GM19324 (cell line): ENCODE data around the gene LRRC63.
"Not testable (repeated sequence)": the region's sequence is repeated elsewhere in the genome, so short reads cannot be mapped to it uniquely, and the experiment has no call there.

Source experiments
- ATAC-seq: cut with Tn5 transposase; IDR thresholded peaks from one replicate; pipeline ENCODE4 v1.9.1; 2021; ENCODE audit warnings: mild to moderate bottlenecking, moderate library complexity; ENCODE audit not compliant: unreplicated experiment, low FRiP score

Gene LRRC63

DNA sequence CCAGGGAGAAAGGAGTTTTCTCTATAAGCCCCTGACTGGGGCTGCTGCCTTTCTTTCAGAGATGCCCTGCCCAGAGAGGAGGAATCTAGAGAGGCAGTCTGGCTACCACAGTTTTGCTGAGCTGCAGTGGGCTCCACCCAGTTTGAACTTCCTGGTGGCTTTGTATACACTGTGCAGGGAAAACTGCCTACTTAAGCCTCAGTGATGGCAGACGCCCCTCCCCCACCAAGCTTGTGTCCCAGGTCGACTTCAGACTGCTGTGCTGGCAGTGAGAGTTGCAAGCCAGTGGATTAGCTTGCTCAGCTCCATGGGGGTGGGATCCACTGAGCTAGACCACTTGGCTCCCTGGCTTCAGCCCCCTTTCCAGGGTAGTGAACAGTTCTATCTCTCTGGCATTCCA, 8.5 kb downstream of the LRRC63 start:
- not testable (repeated sequence) for ATAC-seq

DNA sequence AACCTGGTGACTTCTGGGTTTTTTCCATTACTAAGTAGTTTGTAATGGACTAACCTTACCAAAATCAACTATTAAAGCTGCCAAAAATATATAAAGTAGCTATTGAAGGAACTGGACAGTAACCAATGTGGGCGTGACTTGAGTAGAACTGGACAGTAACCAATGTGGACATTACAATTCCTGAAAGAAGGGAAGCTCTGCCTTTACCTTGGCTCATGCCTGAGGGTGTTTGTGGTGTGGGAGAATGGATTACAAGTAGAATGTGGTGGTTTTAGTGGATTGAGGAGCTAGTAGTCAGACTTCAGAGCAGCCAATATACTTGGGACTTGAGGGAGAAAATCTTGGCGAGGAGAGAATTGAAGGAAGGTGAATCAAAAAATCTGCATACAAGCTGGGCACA, 17.5 kb downstream of the LRRC63 start:
- no peak for ATAC-seq

DNA sequence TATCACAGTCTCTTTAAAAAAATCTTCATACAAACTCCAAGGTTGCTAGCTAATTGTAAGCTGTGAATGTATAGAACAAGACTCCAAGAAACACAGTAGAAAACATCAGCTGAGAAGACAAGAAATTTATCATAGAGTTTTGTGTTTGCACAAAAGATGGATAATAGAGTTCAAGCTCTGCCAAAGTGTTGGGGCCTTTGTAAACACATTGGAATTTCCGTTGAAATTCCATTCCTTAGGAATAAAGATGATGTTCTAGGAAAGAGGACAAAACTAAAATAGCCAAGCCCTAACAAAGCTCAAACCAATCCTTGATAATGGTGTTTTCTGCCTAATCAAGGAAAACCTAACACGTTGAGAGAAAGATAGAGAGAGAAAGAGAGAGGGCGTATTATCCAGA, 20.6 kb downstream of the LRRC63 start:
- no peak for ATAC-seq

DNA sequence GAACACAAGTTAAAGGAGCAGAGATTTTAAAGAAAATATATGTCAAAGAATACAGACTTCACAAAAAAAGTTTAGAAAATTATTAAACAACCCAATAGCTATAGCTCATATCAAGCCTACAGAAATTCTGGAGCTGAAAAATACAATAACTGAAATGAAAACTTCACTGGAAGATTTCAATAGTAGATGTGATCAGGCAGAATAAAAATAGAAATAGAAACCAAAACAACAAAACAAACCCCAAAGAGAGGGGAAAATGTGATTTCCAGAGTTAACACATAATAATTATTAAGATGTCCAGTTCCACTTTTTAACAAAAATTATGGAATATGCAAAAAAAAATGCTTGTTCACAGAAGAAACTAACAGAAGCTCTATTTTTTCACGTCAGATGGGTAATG, 23.6 kb downstream of the LRRC63 start:
- ATAC-seq, result no peak

DNA sequence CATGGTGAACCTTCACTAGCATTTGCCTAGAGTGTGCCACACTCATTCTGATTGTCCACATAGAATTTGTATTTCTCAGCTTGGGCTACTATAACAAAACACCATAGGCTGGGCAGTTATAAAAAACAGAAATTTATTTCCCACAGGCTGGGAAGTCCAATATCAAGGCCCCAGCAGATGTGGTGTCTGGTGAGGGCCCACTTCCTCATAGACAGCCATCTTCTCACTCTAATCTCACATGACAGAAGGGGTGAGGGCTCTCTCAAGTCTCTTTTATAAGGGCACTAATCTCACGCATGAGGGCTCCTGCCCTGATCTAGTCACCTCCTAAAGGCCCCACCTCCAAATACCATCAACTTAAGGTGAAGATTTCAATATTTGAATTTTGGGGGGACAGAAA, 53.6 kb downstream of the LRRC63 start:
- ATAC-seq, result no peak

DNA sequence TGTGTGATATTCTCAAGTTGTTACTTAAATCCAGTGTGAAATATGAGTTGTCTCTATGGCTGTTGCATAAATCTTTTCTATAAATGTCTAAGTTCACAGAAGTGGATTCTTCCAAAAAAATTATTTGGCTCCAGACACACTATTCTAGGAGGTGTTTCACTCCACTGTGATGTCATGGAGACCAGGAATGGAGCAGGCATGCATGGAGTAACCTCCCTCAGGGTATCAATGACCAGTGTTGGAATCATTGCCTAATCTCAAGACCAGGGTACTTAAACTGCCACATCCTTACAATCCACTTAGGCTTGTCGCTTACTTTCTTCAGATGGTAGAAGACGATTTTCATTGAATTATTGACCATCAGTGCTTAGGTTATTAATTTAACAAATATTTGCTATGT, 55.4 kb downstream of the LRRC63 start:
- no peak for ATAC-seq

DNA sequence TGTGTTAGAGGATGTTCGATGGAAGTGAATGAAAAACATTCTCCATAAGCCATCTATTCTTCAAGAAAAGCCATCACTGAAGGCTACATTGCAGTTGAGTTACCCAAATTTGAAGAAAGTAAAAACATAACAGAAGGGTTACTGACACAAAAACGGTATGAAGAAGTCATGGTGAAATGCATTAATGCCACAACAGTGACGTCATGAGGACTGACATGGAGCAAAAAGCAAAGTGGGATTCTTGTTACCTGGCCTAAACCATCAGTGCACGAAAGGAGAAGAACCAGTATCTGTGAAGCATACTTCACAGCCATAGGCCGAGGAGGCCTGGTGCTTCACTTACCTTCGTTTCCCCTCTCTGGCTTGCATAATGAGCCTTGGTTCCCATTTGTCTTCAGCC, 58.7 kb downstream of the LRRC63 start:
- no peak for ATAC-seq

DNA sequence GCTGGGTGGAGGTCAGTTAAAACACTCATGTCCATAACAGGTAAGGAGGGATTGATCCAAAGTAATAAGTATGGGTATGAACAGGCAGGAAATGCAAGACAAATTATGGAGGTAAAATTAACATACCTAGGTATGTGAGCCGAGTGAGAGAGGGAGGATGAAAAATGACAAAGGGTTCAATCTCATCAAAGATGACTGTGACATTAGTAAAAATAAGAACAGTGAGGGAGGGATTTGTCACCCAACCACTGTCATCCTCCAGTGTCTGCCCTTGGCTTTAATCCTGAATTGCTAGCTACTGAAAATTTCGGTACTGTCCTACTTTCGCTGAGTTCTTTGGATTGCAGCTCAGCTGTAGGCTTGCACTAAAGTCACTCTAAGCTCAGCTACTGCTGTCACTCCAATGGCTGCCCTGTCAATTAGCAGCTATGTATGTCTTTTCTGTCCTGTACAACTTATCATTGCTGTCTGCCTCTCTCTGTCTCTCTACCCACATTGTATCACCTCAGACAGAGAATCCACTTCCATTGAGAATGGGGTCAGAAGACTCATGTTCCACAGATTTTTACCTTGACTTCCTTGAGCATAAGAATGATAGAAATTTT, 62.5 kb downstream of the LRRC63 start:
- ATAC-seq, result no peak

DNA sequence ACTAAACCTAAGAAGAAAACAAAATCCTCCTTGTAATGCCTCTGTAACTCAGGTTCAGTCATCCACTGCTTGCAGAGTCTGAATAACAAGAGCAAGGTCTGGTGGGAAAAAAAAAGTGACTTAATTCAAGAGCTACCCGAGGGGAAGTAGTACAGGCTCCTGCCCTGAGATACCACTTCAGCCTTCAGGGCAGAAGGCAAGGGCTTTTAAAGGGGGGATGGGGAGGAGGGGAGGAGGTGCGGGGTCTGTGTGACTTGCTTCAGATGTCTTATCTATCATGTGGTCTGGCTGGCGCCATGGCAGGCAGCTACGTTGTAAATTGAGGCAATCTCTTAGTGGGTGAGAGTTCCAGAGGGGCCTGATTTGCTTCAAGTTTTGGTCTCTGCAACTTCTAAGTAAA, 66.7 kb downstream of the LRRC63 start:
- ATAC-seq, result no peak

DNA sequence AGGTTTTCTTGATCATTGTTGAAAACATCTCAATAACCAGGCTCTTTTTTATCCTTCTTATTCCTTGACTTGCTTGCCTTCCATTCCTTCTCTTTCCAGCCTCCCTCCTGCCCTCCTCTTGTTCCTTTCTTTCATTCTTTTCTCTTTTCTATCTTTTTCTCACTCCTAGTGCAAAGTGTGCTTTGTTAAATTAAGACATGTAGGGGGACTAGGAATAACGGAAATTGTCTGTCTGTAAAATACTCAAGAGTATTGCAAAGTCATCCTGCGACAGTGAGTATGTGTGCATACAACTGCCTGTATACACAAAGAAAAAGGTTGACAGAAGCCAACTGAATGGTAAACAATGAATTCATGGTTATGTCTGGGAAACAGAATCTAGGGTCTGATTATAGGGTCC, 70.1 kb downstream of the LRRC63 start:
- ATAC-seq, result no peak

DNA sequence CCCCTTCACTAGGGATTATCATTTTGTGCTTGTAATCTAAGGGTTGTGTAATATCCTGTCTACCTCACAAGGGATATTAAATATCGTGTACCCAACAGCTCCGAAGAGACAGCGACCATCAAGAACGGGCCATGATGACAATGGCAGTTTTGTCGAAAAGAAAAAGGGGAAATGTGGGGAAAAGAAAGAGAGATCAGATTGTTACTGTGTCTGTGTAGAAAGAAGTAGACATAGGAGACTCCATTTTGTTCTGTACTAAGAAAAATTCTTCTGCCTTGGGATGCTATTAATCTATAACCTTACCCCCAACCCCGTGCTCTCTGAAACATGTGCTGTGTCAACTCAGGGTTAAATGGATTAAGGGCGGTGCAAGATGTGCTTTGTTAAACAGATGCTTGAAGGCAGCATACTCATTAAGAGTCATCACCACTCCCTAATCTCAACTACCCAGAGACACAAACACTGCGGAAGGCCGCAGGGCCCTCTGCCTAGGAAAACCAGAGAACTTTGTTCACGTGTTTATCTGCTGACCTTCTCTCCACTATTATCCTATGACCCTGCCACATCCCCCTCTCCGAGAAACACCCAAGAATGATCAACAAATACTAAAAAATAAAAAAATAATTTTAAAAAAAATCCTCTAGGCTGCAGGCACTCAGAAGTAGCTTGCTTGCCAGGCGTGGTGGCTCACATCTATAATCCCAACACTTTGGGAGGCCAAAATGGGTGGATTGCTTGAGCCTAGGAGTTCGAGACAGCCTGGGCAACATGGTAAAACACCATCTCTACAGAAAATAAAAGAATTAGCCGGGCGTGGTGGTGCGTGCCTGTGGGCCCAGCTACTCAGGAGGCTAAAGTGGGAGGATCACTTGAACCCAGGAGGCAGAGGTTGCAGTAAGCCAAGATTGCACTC, 72.4 kb downstream of the LRRC63 start:
- not testable (repeated sequence) for ATAC-seq

DNA sequence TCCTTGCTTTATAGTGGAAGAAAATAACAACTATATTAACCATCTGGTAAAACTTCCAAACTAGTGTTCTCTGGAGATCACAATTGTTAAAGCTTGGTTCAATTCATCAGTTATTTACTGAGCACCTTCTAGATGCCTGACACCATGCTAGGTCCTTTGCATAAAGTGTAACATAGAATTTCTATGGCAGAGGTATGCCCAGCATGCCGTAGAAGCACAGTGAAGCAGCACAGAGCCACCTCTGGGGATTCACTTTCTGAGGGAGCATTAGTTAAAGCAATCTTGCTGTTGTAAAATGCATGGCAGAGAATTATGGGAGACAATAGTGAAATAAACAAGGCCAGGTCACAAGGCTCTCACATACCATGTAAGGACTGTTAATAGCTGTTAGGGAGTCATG, 75.2 kb downstream of the LRRC63 start:
- ATAC-seq, result no peak

DNA sequence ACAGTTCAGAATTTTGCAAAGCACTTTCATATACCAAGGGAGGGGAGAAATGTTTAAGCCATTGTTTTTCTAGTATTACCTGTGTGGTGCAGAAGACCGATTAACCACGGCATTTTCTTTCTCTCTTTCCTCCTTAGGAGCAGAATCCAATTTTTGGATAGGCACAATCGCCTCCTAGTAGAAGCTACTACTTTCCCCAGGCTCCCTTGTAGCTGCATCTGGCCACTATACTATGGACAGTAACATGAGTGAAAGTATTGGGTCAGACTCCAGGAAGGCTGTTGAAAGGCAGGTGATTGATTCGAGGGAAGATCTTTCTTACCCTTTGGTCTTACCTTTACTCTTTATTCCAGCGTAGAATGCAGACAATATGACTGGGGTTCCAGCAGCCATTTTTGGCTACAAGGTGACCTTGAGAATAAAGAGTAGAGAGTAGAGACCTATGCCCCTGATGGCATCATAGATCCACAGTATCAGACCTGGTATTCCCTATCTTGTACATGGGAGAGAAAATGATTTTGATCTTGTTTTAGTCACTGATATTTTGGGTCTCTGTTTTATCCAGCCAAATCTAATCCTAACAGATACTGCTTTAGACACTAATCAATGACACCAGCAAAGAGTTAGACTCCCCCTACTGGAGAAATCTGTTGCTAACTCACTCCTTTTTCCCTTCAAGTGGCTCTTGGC, 77.0 kb downstream of the LRRC63 start:
- no peak for ATAC-seq

DNA sequence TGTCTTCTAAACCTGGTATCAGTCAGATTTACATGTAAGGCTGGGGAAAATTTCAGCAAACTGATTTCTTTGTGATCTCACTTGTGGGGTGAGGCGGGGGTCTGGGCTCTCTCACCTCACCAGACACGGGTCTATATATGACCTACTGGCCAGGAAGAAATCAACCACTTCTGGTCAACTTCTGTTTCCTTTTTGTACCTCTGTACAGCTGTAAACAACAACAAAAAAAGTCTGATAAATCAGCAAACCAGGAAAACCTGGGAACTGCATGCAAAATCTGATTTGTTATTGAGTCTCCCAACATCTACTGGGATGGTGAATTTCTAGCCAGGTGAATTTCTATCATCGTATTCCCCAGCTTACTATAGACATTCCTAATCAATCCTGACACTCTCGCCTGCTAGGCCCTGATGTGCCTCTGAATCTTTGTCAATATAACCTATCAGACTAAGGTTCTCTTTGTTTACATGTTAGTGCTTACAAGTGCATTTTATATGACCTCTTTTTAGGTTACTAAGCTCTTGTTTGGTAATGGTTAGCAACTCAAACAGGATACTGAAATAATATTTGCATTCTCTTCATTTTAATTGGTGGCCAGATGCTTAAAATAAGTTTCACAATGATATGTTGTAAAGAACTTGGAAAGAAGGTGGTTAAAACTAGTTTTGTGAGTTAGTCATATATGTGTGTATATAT, 77.7 kb downstream of the LRRC63 start:
- ATAC-seq, result no peak

DNA sequence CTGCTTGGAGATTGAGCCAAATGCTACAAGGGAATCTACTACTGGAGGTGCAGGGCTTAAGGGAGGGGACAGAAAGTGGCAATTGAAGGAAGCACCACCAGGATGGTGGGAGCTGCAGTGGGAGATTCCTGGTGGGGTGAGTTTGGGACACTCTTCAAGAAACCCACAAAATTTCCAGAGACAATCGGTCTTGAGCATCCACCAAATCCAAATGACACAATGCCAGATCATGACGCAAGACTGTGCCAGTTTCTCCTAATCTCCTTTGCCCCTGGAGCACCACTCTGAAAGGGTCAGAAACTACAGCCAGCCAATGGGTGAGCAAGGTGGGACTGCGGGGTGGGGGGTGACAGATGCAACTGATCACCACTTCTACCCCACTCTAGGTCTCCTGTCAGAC, 78.7 kb downstream of the LRRC63 start:
- ATAC-seq, result no peak

DNA sequence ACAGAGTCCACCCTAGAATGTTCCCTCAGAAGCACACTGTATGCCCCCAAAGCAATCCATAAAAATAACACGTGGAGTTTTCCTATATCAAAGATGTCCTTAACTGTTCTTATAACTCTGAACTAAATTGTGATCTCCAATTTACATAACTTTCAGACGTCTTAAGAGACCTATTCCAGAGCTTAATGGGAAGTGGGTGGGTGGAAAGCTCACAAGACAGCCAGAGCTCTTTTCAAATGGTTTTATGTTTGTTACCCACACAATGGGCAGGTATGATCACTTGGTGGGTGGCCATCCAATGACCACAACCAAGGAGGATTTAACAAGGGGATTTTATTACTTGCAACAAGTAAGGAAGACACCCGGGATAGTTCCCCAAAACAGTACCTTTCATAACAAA, 81.7 kb downstream of the LRRC63 start:
- no peak for ATAC-seq

DNA sequence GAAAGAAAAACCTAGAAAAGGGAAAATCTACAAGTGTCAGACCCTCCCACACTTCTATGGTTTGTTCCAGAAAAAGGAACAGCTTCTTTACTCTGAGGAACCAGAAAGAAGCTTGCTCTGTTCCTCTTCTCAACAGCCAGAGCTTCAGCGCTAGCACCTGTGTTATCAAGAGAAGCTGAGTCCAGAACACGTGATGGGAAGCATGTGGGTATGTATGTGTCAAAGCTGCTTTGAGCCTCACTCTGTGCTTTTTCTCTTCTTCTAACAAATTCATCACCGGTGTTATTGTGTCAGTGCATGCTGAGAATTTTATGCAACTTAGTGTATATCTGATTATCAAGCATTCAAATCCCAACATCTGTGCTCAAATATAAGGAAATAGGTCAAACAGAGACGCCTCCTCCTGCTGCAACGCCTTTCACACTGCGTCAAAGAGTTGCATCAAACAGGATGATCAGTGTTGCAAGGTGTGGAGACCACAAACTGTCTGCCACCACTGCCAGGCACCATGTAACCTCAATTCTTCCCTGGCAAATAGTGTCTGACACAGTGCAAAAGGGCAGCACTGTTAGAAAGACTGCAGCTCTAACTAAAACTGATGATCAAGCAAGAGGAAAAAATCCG, 83.9 kb downstream of the LRRC63 start:
- ATAC-seq, result no peak

DNA sequence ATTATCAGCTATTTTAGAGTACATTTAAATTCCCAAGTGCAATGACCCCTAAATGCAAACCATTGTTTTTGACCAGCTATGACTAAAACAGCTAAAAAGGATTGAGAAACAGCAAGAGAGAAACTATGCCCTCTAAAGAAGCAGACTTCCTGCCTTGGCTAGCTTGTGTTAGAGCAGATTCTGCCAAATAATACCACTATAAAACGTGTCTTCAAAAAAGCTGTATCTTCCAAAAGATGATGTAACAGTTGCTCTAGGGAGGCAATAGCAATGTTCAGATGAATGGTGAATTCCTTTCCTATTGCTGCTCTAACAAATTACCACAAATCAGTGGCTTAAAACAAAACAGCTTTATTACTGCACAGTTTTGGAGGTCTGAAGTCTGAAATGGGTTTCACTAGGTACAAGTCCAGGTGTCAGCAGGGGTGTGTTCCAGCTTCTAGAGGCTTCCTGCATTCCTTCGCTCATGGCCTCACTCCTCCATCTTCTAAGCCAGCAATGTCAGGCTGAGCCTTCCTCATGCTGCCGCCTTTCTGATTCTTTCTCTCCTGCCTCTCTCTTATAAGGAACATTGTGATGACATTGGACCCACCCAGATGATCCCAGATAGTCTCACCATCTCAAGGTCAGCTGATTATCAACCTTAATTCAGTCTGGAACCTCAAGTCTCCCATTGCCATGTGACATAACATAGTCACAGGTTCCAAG, 84.5 kb downstream of the LRRC63 start:
- ATAC-seq, result no peak

DNA sequence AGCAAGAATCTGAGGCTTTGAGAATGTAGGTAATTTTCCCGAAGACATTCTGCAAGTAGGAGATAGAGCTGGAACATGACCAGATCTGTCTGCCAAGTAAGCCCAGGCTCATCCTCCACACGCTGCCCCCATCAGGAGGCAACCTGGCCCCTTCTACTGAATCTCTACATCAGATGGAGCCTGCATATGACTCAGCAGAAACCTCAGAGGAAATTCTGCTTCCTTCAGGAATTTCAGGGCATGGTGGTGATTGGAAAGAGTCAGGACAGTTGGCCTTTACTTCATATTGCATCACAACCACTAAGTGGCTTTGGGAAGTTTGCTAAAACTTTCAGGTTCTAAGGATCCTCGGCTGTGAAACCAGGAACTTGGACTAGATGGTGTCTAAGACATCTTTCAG, 85.2 kb downstream of the LRRC63 start:
- no peak for ATAC-seq

DNA sequence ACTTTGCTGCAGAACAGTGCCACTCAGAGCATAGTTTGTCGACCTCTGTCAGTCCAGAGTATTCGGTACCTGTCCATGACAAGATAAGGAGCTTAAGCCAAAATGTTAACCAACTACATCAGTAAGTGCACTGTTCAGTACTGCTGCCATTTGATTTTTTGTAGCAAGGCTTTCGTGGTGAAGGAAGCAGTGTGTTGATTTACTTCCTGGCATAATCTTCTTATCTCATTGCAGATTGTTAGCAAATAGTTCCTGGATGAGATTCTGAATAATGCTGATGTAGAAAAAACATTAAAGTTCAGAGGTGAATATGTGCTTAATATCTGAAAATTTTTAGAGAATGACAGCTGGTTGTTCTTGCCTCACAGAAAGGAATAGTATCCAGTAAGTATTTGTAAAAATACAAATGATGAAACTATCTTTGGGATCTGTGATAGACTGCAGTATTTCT, 85.7 kb downstream of the LRRC63 start:
- ATAC-seq, result no peak
